PC-9 (cell line): Measurements from ENCODE around the gene NELFB. TPM values are rescaled to one million over a fixed set of nuclear protein-coding genes. Genes with fewer than 3 reads are reported as not detected.

Experiments
- BruUV-seq: library from RNA; stranded (reverse); fragments of 400-500 nt; replicated peaks from 2 replicates; lab custom pipeline; 2021; lab: Mats Ljungman, UMichigan
- CTCF ChIA-PET: fragments of 300-600 bp; sonication (Branson Sonifier 250); formaldehyde crosslinking; loops from one replicate; lab custom pipeline; 2022; ENCODE audit warnings: antibody characterized with exemption; lab: Charles Lee
- POLR2A ChIA-PET: fragments of 300-600 bp; sonication (Branson Sonifier 250); formaldehyde crosslinking; loops from one replicate; lab custom pipeline; 2022; ENCODE audit warnings: antibody characterized with exemption; ENCODE audit not compliant: unreplicated experiment; lab: Charles Lee
- DNase-seq, 2 experiments: peaks; one replicate each; pipeline versions ENCODE4 v3.0.0 to v3.0.0-alpha.2; 2015 to 2022; ENCODE audit warnings: mixed read lengths in 1 of 2
- H2AFZ ChIP-seq: fragments of 200-600 bp; sonication (generic); 2 replicates; pipeline ENCODE4 v1.8.1; 2017; ENCODE audit warnings: antibody characterized with exemption
- H3F3A ChIP-seq: fragments of 200-600 bp; sonication (generic); 2 replicates; pipeline ENCODE4 v1.8.1; 2017; ENCODE audit warnings: antibody characterized with exemption, mild to moderate bottlenecking, low read depth; ENCODE audit not compliant: insufficient read depth
- H3K27ac ChIP-seq: fragments of 200-600 bp; sonication (generic); 2 replicates; pipeline ENCODE4 v1.6.1; 2016; ENCODE audit warnings: mixed run types
- H3K27me3 ChIP-seq: fragments of 200-600 bp; sonication (generic); 2 replicates; pipeline ENCODE4 v1.6.1; 2016; ENCODE audit warnings: low read depth, mixed run types; ENCODE audit not compliant: insufficient read depth
- H3K36me3 ChIP-seq: fragments of 200-600 bp; sonication (generic); 2 replicates; pipeline ENCODE4 v1.6.1; 2016; ENCODE audit warnings: low read depth, mixed run types
- H3K4me1 ChIP-seq: fragments of 200-600 bp; sonication (generic); replicated peaks from 2 replicates; pipeline ENCODE4 v1.6.1; 2016; ENCODE audit warnings: mixed run types; ENCODE audit not compliant: insufficient read depth
- H3K4me2 ChIP-seq: fragments of 200-600 bp; sonication (generic); 2 replicates; pipeline ENCODE4 v1.6.1; 2017; ENCODE audit warnings: mixed run types
- H3K4me3 ChIP-seq: fragments of 200-600 bp; sonication (generic); 2 replicates; pipeline ENCODE4 v1.6.1; 2016; ENCODE audit warnings: mixed run types
- H3K79me2 ChIP-seq: fragments of 200-600 bp; sonication (generic); 2 replicates; pipeline ENCODE4 v1.6.1; 2017; ENCODE audit warnings: low read depth, mixed run types
- H3K9me2 ChIP-seq: fragments of 200-600 bp; sonication (generic); 2 replicates; pipeline ENCODE4 v1.8.1; 2017; ENCODE audit warnings: mild to moderate bottlenecking; ENCODE audit not compliant: insufficient read depth
- H3K9me3 ChIP-seq: fragments of 200-600 bp; sonication (generic); 2 replicates; pipeline ENCODE4 v1.8.1; 2016; ENCODE audit warnings: low read depth; ENCODE audit not compliant: insufficient read depth
- H4K20me1 ChIP-seq: fragments of 200-600 bp; sonication (generic); 2 replicates; pipeline ENCODE4 v1.8.1; 2017; ENCODE audit not compliant: insufficient read depth
- EZH2 ChIP-seq: fragments of 200-600 bp; sonication (generic); IDR thresholded peaks from 2 replicates; pipeline ENCODE4 v1.8.0; 2017; ENCODE audit warnings: antibody characterized with exemption, low read depth
- intact Hi-C: fragments of 100-400 bp; cut with micrococcal nuclease; formaldehyde crosslinking; loops from one replicate; pipeline ENCODE4 v1.10.0; 2022; ENCODE audit not compliant: unreplicated experiment
- total RNA-seq: library from RNA; stranded (reverse); gene quantifications from 2 replicates; pipeline ENCODE4 v1.2.3, GENCODE V29; 2021
- TF ChIP-seq, protein P1 (sequence below): fragments of 200-600 bp; sonication (generic); conservative IDR thresholded peaks from 2 replicates; pipeline ENCODE4 v1.6.1; 2017; ENCODE audit warnings: mixed run types, antibody characterized with exemption, mild to moderate bottlenecking, moderate library complexity

NELFB gene
- total RNA-seq, 1 experiment from 2014 or later = 94.2 TPM

DNA sequence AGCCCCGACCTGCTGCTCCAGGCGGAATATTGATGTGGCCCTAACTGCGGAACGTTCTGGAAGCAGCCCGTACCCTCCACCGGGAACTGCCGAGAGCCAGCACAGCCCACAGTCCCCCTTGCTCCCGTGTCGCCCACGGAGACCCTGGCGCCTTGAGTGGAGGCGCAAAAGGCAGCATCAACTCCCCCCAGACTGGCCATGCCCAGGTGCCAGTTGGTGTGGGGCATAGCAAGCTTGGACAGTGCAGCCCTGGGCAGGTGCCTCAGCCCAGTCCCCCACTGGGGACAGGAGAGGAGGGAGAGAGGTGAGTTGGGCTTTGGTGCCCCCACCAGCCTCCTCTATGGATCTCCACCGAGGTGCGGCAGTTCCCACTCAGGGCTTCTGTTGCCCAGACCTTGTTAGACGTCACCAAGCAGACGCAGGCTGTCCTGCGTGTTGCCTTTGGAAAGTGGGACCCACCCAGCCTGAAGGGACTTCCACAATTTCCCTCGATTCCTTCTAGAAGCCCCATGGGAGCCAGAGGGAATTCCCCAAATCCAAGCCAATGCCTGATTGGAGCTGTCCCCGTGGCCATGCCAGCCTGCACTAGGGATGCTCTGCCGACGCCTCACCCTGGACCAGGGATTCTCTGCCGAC is 66.7 kb downstream of the NELFB start:
- no TSS peak for BruUV-seq
- H4K20me1 ChIP-seq = no peaks in the 10 kb centered on the region
- no peaks in the 10 kb centered on the region for H3K9me3 ChIP-seq
- TF ChIP-seq, protein P1, sequence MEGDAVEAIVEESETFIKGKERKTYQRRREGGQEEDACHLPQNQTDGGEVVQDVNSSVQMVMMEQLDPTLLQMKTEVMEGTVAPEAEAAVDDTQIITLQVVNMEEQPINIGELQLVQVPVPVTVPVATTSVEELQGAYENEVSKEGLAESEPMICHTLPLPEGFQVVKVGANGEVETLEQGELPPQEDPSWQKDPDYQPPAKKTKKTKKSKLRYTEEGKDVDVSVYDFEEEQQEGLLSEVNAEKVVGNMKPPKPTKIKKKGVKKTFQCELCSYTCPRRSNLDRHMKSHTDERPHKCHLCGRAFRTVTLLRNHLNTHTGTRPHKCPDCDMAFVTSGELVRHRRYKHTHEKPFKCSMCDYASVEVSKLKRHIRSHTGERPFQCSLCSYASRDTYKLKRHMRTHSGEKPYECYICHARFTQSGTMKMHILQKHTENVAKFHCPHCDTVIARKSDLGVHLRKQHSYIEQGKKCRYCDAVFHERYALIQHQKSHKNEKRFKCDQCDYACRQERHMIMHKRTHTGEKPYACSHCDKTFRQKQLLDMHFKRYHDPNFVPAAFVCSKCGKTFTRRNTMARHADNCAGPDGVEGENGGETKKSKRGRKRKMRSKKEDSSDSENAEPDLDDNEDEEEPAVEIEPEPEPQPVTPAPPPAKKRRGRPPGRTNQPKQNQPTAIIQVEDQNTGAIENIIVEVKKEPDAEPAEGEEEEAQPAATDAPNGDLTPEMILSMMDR = no peak
- no peak for TF ChIP-seq EZH2
- no peak overlapping the region for H3K4me2 ChIP-seq
- peaks cover under 1% of the 10 kb centered on the region; the same call in 1 of the 2 replicates for H3K4me1 ChIP-seq
- no peaks in the 10 kb centered on the region for H3K36me3 ChIP-seq
- POLR2A ChIA-PET = no interaction called here
- H2AFZ ChIP-seq = no peak overlapping the region
- no peaks in the 10 kb centered on the region for H3F3A ChIP-seq
- H3K4me3 ChIP-seq = no peak overlapping the region
- no peak overlapping the region for H3K27ac ChIP-seq
- H3K79me2 ChIP-seq = no peaks in the 10 kb centered on the region
- no peaks in the 10 kb centered on the region for H3K9me2 ChIP-seq
- H3K27me3 ChIP-seq = no peaks in the 10 kb centered on the region
- no peak for DNase-seq
- intact Hi-C loops = no loop called here
- CTCF ChIA-PET = no interaction called here

Other genes starting within 250 kb of the NELFB start
- 79.2 and 115 TPM in 2 replicates for gene ABCA2, start 227.1 kb upstream of the NELFB start, total RNA-seq
- not detected in 2 replicates for gene FUT7, start 223.2 kb upstream of the NELFB start, total RNA-seq
- gene NPDC1, start 209.2 kb upstream of the NELFB start, total RNA-seq = 89.8 and 137 TPM in 2 replicates
- 9.0 and 14.1 TPM in 2 replicates for gene ENTPD2, start 201.3 kb upstream of the NELFB start, total RNA-seq
- 46.9 and 50.3 TPM in 2 replicates for gene SAPCD2, start 184.8 kb upstream of the NELFB start, total RNA-seq
- 9.9 and 14.7 TPM in 2 replicates for gene UAP1L1, start 177.8 kb upstream of the NELFB start, total RNA-seq
- gene MAN1B1, start 168.3 kb upstream of the NELFB start, total RNA-seq = 79.3 and 107 TPM in 2 replicates
- 104 and 126 TPM in 2 replicates for gene DPP7, start 140.6 kb upstream of the NELFB start, total RNA-seq
- 0.10 TPM in 1 of 2 replicates, not detected in the other for gene GRIN1, start 116.2 kb upstream of the NELFB start, total RNA-seq
- 2.3 and 2.5 TPM in 2 replicates for gene LRRC26, start 85.3 kb upstream of the NELFB start, total RNA-seq
- gene TMEM210, start 83.3 kb upstream of the NELFB start, total RNA-seq = 0.74 and 1.5 TPM in 2 replicates
- 92.1 and 95.4 TPM in 2 replicates for gene ANAPC2, start 66.8 kb upstream of the NELFB start, total RNA-seq
- 98.7 and 109 TPM in 2 replicates for gene SSNA1, start 66.7 kb upstream of the NELFB start, total RNA-seq
- 61.0 and 61.8 TPM in 2 replicates for gene TPRN, start 54.6 kb upstream of the NELFB start, total RNA-seq
- gene TMEM203, start 49.7 kb upstream of the NELFB start, total RNA-seq = 43.3 and 45.5 TPM in 2 replicates
- 27.7 and 28.8 TPM in 2 replicates for gene NDOR1, start 49.6 kb upstream of the NELFB start, total RNA-seq
- 31.3 and 38.0 TPM in 2 replicates for gene RNF208, start 33.1 kb upstream of the NELFB start, total RNA-seq
- gene CYSRT1, start 30.2 kb upstream of the NELFB start, total RNA-seq = 9.0 and 15.2 TPM in 2 replicates
- 3.9 and 4.7 TPM in 2 replicates for gene RNF224, start 27.8 kb upstream of the NELFB start, total RNA-seq
- 1.4 and 2.5 TPM in 2 replicates for gene SLC34A3, start 24.4 kb upstream of the NELFB start, total RNA-seq
- 441 and 494 TPM in 2 replicates for gene TUBB4B, start 14.0 kb upstream of the NELFB start, total RNA-seq
- gene STPG3, start 4.0 kb upstream of the NELFB start, total RNA-seq = 0.45 and 0.46 TPM in 2 replicates
- gene TOR4A, start 22.4 kb downstream of the NELFB start, total RNA-seq = 48.9 and 59.9 TPM in 2 replicates
- gene NRARP, start 46.9 kb downstream of the NELFB start, total RNA-seq = 20.6 and 25.8 TPM in 2 replicates
- 23.7 and 38.5 TPM in 2 replicates for gene EXD3, start 167.8 kb downstream of the NELFB start, total RNA-seq
- 10.5 and 22.8 TPM in 2 replicates for gene NOXA1, start 168.1 kb downstream of the NELFB start, total RNA-seq
- 5.4 and 5.9 TPM in 2 replicates for gene ENTPD8, start 186.0 kb downstream of the NELFB start, total RNA-seq
- gene NSMF, start 204.0 kb downstream of the NELFB start, total RNA-seq = 73.4 and 90.4 TPM in 2 replicates